Stimulated activated naive CD8-positive, alpha-beta T cell treated with anti-CD3 and anti-CD28 coated beads, Interleukin-15, Interleukin-2, amounts not matched to agents 100 ng/mL and 50 ng/mL, for 24 hours (primary cell): ENCODE data around the gene HDGF.

Experiments
- H3K27ac Mint-ChIP-seq: one replicate; pipeline ENCODE4 v1.8.0; 2021; ENCODE audit warnings: mild to moderate bottlenecking, mixed read lengths
- H3K27me3 Mint-ChIP-seq: one replicate; pipeline ENCODE4 v1.8.0; 2021; ENCODE audit warnings: mixed read lengths
- H3K36me3 Mint-ChIP-seq: one replicate; pipeline ENCODE4 v1.8.0; 2021; ENCODE audit warnings: low read depth, mixed read lengths
- H3K4me1 Mint-ChIP-seq: one replicate; pipeline ENCODE4 v1.8.0; 2021; ENCODE audit warnings: low read depth, mixed read lengths
- H3K4me3 Mint-ChIP-seq: one replicate; pipeline ENCODE4 v1.8.0; 2021; ENCODE audit warnings: mild to moderate bottlenecking, mixed read lengths
- H3K9me3 Mint-ChIP-seq: one replicate; pipeline ENCODE4 v1.8.0; 2021; ENCODE audit warnings: mixed read lengths

HDGF gene

GRCh38 chr1:156692925-156693847, 58.3 kb downstream of the HDGF start:
- no peak overlapping the region for H3K27ac Mint-ChIP-seq
- H3K36me3 Mint-ChIP-seq, result no peaks in the 10 kb centered on the region
- H3K4me1 Mint-ChIP-seq, result peaks cover 17% of the 10 kb centered on the region
- no peaks in the 10 kb centered on the region for H3K9me3 Mint-ChIP-seq
- H3K4me3 Mint-ChIP-seq, result no peak overlapping the region
- H3K27me3 Mint-ChIP-seq, result peaks cover 65% of the 10 kb centered on the region

GRCh38 chr1:156692441-156692924, 59.0 kb downstream of the HDGF start:
- peaks cover 66% of the 10 kb centered on the region for H3K27me3 Mint-ChIP-seq

More at GRCh38 chr1:156692441-156692924, 59.0 kb downstream of the HDGF start:
- H3K36me3 Mint-ChIP-seq, result no peaks in the 10 kb centered on the region
- H3K4me1 Mint-ChIP-seq, result peaks cover 17% of the 10 kb centered on the region
- H3K4me3 Mint-ChIP-seq, result no peak overlapping the region
- H3K27ac Mint-ChIP-seq, result no peak overlapping the region
- H3K9me3 Mint-ChIP-seq, result no peaks in the 10 kb centered on the region
